Fibroblast of gingiva (primary cell): ENCODE results near the gene NAALADL1.

Source experiments
- DNase-seq: peaks from one replicate; pipeline ENCODE4 v3.0.0-alpha.2; 2011; ENCODE audit warnings: low read depth

NAALADL1 gene

DNA sequence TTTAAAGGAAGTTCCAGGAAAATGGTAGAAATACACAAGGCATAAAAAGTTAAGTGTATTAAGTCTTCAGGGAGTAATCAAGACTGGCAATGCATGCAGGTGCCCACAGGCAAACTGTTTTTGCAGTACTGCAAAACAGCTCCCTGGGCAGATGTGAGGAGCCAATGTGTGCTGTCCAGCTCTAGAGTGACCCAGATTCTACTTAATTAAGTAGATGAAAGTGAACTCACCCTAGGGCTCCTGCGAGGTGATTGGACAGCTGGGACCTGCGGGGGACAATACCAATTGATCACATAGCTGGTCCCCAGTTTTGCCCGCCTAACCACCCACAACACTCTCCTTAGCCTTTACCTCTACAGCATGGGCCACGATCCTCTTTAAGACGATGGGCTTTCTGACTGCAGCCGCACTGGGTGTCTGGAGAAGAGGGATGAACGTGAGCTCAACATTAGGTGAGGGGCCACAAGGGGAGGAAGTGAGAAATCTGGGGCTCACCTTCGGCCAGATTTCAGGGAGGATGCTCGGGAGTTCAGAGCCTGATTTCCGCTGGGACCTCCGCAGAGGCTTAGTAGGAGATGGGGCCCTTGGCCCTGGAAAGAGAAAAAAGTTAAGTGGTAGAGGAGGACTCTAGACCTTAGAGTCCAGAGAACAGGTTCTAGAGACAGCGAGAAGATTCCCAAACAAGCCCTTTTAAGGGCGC lies 24.9 kb upstream of the NAALADL1 start:
- DNase-seq, result no peak

DNA sequence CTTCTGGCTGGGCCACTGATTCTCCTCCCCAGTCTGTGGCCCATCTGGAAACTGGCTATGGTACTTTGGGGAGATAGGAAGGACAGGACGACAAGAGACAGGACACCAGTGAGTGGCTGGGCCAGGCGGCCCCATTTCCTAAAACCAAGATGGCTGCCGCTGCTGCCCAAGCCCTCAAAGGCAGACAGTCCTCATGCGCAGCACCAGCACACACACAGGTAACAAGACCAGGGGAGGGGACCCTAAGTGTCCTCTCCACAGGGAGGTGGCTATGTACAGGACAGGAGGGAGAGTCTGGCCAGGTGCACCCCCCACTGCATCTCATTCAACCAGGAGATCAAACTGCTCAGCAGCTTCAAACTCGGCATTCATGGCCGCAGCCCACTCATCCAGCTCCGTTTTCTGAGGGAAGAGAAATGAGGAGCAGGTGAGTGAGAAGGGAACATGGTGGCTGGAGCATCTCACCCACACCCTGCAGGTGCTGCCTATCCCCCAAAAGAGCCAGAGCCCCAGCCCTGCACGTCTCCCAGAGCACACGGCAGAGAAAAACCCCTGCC lies 20.5 kb upstream of the NAALADL1 start:
- no peak for DNase-seq

DNA sequence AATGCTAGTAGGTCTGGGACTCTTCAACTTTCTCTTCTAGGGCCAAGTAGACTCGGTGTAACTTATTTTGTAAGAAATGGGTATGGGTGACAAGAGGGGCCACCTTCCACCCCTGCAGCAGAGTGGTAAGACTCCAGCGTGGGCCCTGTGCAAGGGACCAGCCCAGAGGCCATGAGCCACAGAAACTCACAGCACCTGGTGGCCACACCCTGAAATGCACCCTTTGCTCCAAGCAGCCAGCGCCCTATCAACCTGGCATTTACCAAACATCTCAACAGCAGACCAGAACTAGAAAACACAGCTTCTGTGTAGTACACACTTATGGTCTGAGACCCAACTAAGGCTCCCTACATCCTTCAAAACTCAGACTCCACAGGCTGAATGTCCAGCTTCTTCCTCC lies 19.8 kb upstream of the NAALADL1 start:
- no peak for DNase-seq

DNA sequence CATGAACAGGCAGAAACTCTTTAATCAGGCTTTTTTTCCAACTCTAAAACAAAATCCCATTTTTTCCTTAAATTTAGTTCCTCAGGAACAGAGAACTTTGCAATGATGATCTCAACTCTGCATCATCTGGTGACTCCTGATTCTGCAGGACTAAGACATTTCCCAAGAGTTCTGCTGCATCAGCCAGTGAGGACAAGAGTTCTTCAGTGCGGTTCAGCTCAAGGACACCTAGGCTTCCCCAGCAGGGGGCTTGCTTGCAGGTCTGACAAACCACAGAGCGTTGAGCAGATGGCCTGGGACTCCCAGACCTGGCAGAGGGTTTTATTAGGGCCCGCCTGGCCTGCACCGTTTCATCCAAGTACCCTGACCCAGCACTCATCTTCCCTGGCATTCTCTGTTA lies 19.1 kb upstream of the NAALADL1 start:
- DNase-seq, result no peak

DNA sequence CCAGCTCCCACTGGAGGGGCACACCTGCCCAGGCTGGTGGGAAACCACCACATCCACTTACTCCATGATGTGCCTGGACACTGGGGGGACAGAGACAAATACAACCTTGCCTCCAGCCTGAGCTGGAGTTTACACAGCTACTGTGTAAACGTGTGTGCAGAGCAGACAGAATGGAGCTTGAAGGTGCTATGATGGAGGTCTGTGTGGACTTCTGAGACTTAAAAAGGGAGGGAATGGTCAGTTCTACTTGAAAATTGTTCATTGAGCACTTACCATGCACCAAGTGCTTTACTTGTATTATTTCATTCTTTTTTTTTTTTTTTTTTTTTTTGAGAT lies 14.2 kb upstream of the NAALADL1 start:
- no peak for DNase-seq

DNA sequence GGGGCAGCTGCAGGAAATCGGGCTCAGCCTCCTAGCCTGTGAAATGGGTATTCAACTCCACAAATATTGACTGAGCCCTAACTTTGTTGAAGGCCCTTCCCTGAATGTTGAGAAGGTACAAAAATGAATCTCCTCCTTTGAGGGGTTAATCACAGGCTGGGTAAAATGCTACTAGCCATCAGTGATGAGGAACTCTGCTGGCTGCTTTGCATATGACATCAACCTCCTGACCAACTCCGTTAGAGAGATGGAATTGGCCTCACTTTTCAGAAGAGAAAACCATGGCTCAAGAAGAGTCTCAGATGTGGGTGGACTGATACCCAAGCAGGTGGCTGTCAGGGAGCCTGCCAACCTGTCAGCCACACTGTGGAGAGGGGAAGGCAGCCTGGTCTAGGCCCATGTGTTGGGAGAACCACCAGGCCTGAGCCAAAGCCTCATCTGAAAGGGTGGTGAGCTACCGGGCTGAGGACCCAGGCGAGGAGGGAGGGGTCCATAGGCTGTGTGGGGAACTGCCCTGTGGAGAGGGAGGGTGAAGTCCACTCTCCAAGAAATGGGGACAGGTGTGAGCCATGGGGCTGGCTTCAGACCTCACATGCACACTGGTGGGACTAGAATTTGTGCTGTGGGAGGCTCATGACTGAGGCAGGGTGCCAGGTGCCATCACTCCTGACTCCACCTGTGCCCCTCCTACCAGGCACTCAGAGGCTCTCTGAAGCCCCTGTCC lies 13.7 kb upstream of the NAALADL1 start:
- no peak for DNase-seq

DNA sequence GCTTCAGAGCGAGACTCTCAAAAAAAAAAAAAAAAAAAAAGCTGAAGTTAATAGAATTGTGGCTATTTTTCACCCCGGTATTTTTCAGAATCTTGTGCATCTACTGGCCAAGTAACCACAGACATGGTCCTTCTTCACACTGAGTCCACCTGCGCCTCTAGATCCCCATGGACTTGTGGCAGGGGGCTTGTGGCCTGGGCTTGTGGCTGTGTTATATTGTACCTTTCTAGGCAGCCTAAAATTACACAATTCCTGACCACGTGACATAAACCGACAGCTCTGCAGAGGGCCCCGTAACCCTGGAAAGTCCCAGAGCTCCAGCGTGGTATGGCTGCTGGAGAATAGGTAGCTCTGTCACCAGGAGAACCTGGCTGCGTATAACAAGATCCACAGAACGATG lies 10.9 kb upstream of the NAALADL1 start:
- no peak for DNase-seq

DNA sequence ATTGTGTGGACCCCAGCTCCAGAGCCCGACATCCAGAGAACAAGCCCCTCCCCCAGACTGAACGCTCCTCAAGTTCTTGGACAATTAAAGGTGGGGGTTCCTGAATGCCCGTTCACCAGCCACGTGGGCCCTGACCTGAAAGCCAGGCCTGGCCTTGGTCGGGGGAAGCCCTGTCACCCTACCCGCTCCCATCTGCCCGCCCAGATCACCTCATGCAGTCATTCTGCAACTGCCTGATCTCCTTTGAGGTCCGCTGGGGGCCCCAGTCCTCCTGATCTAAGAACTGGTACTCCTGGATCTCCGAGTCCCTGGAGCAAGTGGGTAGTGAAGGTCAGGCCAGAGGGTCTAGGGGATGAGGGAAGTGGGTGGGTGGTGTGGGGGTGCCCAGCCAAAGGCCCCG lies 9.1 kb upstream of the NAALADL1 start:
- DNase-seq, result no peak

DNA sequence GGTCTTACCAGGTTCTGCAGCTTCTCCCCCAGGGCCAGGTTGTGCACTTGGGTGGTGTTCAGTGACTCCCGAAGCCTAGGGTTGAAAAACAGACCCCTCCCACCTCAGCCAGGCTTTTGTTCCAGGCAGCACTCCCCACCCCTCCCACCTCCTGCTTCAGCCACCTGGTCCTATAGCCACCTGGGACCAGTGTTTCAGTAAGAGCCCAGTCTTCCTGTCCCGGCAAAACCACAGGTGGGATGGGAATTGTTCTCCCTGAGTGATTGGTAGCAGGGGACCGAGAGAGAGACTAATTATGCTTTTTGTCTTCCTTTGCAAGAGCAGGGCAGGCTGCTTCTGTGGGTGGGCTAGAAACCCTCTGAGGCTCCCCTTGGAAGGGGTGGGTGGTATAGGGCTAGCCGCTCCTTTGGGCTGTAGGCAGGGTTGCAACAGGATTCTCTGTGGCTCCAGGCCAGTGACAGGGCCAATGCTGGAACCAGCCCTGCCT lies 8.5 kb upstream of the NAALADL1 start:
- no peak for DNase-seq

DNA sequence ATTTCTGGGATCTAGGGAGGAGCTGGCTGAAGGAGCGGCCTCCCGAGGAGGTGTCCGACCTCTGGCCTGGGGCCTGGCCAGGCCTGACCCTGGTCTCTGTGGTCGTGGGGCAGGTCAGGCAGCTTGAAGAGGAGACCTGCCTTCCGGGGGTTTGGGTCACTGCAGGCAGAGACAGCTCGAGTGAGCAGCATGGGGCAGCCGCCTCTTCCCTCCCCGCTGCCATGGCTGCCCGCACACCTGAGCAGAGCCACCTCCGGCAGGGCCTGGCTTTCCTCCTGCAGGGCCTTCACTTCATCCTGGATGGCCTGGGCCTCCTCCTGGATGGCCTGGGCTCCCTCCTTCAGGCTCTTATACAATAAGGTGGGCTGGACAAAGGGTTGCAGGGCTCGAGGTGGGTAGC lies 8.0 kb upstream of the NAALADL1 start:
- no peak for DNase-seq

DNA sequence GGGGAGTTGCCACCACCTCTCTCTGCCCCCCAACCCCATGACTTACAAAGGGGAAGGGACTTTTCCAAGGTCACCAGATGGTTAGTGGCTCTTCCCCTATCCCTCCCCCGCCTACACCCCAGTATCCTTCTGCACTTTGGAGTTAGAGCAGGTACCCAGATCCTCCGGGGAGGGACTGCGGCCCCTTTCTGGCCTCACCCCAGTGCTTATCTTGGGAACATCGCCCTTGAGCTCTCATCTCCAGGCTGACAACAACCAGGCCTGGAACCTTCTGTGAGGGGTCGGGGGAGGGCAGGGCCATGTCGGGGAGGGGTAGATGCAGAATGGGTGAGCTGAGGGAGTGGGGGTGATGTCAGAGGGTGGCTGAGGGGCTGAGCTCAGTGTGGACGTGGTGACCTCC lies 7.5 kb upstream of the NAALADL1 start:
- no peak for DNase-seq

DNA sequence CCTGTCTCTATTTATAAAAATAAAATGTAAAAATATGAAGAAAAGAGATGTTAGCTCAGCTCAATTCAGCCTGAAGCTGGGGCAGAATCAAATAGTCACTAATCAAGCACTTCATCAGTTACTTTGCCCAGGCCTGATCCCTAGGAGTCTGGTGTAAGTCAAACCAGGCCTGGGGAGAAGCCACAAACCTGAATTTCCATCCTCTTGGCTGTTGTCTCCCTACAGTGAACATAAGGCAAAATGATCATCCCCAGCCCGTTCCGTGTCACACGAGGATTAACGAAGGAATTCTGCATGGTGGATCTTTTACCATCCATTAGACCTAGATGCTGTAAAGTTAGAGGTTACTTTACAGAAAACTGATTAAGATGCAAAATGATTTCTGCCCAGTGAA lies 6.5 kb upstream of the NAALADL1 start:
- DNase-seq, result no peak

DNA sequence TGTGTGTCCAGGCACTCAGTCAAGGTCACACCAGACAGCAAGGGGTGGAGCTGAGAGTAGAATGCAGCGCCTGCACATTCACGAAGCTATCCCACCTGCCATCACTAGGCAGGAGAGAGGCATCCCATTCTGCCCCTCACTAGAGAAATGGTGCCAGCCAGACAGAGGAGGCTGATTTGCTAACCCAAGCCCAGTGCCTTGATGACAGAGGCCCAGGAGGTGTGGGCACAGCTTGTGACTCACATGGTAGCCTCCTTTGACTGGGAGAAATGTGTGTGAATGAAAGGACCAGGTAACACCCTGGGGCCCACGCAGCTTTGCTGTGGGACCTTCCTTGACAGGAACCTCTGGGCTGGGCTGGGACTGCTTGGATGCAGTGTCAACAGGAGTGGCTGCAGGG lies 5.2 kb upstream of the NAALADL1 start:
- DNase-seq, result no peak

DNA sequence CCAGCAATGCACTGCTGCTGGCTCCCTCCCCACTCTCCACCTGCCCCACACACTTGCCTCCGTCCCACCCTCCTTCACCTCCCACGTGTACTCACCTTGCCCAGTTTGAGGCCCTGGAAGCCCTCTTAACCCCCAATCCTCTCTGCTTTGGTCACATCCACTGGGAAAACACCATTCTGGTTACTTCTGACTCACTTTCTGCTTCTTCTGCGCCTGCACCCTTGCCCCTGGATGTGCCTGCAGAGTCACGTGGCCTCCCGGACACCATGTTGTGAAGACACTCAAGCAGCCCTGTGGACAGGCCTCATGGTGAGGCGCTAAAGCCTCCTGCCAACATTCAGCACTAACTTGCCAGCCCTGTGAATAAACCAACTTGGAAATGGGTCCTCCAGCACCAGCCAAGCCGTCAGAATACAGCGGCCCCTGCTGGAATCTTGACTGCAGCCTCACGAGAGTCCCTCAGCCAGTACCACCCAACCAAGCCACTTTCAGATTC lies 2.6 kb upstream of the NAALADL1 start:
- peak; percentile 28 for DNase-seq

DNA sequence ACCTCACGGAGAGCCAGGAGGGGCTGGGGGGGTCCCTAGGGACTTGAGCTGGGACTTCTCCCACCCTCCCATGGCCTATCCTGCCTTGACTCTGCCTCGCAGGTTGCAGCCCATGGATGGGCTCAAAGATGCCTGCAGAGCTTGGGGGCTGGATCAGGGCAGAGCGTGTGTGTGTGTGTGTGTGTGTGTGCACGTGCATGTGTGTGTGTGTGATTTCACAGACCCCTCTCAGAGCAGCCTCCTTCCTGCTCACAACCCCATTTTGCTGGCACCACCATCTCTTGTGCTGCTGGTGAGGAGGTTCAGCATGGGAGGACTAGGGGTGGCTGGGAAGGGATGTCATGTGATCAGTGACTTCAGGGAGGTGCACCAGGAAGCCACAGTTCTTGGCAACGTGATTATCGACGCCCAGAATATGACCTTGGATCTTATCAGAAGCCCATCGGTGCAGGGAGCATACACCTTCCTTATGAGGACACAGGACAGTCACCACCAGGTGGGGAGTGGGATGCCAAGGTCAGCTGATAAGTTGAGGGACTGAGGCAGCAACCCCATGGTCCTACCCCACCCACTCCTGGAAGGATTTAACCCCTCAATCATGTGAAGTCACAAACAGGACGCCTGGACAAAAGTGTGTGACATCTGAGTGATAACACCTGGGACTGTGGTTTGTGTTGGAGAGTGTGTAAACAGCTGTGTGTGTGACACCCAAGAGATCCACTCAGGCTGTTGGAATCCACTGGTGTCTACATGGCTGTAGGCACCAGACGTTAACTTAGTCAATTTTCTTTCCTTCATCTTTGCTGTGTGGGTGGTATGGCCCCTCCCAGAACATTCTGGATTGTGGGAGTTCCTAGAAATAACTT lies 1.8 kb upstream of the NAALADL1 start:
- no peak for DNase-seq

DNA sequence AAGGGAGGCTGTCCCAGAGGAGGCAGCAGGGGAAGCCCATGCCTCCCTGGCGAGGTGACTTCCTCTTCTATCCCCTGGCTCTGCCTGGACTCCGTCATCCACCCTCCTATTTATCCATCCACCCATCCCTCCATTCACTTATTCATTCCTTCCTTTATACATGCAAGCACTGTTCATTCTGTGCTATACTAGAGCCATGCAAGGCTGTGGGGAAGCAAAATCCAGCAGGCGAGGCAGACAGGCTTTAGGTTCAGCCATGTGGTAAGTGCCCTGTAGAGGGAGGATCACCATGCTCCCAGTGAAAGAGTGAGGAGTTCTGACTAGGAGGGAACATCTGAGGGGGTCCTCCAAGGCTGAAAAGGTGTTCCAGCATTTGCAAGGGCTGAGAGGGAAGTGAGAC lies 1.2 kb upstream of the NAALADL1 start:
- DNase-seq, result no peak

DNA sequence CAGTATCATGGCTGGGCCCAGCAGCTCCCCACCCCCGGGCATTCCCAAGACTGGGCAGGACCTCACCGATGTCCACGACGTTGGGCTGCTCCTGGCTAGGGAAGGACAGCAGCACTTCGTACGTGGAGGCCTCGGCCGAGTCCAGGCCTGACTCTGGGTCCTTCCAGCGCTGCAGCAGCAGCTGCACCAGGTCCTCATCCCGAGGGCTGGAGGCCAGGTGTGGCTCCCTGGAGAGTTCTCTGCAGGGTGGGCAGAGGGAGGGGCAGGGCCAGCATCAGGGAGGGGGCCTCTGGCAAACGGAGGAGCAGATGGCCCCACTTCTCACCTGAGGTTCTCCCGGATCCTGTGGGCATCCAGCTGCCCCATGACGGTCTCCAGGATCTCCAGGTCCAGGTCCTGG lies 341 bp downstream of the NAALADL1 start:
- no peak for DNase-seq

DNA sequence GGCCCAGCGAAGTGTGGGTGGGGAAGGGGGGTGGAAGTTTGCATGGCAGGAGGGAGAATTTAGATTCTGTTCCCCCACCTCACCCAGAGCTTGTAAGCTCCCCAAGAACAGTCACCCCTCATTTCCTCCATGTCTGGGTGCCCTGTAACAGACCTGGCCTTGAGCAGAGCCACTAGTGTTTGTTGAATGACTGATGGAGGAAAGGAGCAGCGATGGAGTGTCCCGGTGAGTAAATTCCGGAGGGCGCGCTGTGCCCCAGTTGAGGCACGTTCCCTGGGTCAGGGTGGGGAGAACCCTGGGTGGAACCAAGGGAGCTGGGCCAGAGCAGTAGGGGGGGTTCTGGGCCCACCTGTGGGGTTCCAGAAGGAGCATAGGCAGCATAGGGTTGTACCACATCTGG lies 827 bp downstream of the NAALADL1 start:
- DNase-seq, result no peak

DNA sequence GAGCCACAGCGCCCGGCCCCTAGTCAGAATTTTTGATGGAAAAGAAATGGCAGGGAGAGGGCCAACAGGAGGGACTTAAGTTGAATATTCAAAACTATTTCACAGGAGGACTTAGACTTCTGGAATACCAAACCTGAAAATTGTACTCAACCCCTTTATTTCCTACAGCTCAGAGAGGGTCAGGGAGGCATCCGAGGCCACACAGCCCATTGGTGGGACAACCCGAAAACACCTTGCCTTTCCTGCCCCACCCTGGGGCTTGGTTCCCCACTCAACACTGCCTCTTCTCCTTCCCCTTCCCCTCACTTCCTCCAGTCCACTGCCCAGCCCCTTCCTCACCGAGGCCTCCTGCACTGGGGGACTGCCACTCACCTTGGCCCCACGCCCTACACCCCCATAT lies 1.4 kb downstream of the NAALADL1 start:
- no peak for DNase-seq

DNA sequence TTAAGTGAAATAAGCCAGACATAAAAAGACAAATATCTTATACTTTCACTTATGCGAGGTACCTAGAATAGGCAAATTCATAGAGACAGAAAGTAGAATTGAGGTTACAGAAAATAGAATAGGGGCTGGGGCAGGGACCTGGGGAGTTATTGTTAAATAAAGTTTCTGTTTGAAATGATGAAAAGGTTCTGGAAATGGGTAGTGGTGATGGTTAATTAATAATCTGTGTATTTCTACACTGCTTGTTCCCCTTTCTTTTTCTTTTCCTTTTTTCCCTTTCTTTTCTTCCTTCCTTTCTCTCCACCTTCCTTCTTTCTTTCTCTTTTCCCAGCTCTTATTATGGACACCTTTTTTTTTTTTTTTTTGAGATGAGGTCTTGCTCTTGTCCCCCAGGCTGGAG lies 2.8 kb downstream of the NAALADL1 start:
- no peak for DNase-seq

DNA sequence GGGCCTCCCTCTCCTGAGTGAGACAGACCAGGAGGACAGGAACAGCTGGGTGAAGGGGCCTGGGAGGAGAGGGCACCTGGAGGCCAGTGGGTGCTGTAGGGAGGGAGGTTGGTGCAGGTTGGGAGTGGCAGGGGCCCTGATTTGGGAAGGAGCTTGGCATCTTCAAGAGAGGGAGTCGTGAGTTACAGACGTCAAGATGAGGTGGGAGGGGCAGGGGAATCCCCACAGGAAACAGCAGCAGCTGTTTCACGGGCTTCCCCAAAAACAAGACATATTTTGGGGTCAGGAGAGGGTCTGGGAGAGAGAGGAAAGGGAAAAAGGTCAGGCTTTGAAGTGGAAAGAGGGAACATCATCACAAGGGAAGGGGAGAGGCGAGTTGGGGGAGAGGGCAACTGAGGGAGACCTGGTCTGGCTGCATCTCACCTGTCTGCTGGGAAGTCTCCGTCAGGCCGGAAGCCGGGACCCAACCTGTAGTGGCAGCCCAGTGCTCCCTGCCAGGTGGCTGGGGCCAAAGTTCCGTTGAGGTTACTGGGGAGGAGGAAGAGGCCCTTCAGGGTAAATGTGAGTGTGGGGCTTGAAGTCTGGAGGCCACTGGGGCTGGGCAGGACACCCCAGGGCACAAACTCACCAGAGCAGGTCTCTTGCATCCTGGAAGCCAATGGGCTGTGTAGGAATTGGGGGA lies 4.4 kb downstream of the NAALADL1 start:
- DNase-seq, result no peak

DNA sequence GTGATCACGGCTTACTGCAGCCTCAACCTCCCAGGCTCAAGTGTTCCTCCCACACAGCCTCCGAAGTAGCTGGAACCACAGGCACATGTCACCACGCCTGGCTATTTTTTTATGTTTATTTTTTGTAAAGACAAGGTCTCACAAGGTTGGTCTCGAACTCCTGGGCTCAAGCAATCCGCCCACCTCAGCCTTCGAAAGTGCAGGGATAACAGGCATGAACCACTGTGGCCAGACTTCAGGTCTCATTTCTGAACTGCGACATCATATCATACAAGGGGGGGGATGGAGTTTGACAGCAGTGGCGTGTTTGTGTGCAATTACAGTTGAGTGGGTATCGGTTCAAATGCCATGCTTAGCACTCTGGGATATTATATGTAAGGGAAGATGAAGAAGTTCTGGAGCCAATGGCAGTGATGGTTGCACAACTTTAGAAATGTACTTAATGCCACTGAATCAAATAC lies 6.9 kb downstream of the NAALADL1 start:
- no peak for DNase-seq
